ENCODE data around the gene EMID1. TPM values are rescaled to one million over a fixed set of nuclear protein-coding genes. Genes with fewer than 3 reads are reported as not detected.

The EMID1 gene
- total RNA-seq, 2 experiments from 2014 or later, result not detected

DNA sequence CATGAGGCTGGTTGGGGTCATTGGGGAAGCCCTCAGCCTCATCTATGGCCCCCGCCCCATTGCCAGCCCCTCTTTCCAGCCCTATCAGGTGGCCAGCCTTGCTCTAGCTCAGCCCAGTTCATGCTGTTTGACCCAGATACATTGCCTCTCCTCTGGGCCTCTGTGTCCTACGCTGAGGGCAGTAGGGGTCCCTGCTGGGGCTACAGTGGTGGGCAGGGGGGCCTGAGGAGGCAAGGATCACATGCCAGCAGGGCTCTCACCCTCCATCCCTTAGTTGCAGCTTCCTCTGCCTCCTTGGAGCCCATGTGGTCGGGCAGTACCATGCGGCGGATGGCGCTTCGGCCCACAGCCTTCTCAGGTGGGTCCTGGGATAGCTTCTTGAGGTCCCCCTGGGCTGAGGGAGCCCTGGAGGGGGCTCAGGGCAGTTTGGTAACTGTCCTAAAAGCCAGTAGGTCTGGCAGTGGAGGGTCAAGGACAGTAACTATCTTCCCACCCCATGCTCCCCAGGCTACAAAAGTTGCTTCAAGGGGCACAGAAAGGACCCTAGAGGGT, 19.2 kb downstream of the EMID1 start:
- DNase-seq (ENCODE audit: low spot score), result no peak
- no peak overlapping the region for H3K27ac ChIP-seq (ENCODE audit: low read depth, low read length, poor library complexity, severe bottlenecking)
- H3K4me2 ChIP-seq (ENCODE audit: low read length), result no peak overlapping the region
- H3K79me2 ChIP-seq (ENCODE audit: insufficient read depth, low read depth, low read length), result no peaks in the 10 kb centered on the region
- H3K36me3 ChIP-seq (ENCODE audit: insufficient read depth, low read length), result no peaks in the 10 kb centered on the region
- BruUV-seq (replicated peaks), result no TSS peak
- H3K9me2 ChIP-seq (ENCODE audit: insufficient read depth, low read length), result no peaks in the 10 kb centered on the region
- intact Hi-C loops (cut with micrococcal nuclease; ENCODE audit: unreplicated experiment), result no loop called here
- H3K4me1 ChIP-seq (ENCODE audit: insufficient read depth, low read length, poor library complexity, severe bottlenecking), result no peaks in the 10 kb centered on the region
- no peak overlapping the region for H2AFZ ChIP-seq (ENCODE audit: low read length)
- ChIA-PET POLR2A (no interaction called here), CTCF (ENCODE audit: unreplicated experiment) (no interaction called here)
- no peak overlapping the region for H3K4me3 ChIP-seq (ENCODE audit: low read depth, low read length, poor library complexity, severe bottlenecking)
- TF ChIP-seq, protein P1, sequence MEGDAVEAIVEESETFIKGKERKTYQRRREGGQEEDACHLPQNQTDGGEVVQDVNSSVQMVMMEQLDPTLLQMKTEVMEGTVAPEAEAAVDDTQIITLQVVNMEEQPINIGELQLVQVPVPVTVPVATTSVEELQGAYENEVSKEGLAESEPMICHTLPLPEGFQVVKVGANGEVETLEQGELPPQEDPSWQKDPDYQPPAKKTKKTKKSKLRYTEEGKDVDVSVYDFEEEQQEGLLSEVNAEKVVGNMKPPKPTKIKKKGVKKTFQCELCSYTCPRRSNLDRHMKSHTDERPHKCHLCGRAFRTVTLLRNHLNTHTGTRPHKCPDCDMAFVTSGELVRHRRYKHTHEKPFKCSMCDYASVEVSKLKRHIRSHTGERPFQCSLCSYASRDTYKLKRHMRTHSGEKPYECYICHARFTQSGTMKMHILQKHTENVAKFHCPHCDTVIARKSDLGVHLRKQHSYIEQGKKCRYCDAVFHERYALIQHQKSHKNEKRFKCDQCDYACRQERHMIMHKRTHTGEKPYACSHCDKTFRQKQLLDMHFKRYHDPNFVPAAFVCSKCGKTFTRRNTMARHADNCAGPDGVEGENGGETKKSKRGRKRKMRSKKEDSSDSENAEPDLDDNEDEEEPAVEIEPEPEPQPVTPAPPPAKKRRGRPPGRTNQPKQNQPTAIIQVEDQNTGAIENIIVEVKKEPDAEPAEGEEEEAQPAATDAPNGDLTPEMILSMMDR (conservative IDR thresholded peaks at IDR 0.05; ENCODE audit: low read length), result no peak
- no peak for TF ChIP-seq EZH2phosphoT487 (IDR thresholded peaks at IDR 0.05; ENCODE audit: borderline replicate concordance, low read depth, low read length)
- H3K9me3 ChIP-seq (ENCODE audit: low read length), result no peaks in the 10 kb centered on the region
- H4K20me1 ChIP-seq (ENCODE audit: insufficient read depth, low read length), result no peaks in the 10 kb centered on the region

DNA sequence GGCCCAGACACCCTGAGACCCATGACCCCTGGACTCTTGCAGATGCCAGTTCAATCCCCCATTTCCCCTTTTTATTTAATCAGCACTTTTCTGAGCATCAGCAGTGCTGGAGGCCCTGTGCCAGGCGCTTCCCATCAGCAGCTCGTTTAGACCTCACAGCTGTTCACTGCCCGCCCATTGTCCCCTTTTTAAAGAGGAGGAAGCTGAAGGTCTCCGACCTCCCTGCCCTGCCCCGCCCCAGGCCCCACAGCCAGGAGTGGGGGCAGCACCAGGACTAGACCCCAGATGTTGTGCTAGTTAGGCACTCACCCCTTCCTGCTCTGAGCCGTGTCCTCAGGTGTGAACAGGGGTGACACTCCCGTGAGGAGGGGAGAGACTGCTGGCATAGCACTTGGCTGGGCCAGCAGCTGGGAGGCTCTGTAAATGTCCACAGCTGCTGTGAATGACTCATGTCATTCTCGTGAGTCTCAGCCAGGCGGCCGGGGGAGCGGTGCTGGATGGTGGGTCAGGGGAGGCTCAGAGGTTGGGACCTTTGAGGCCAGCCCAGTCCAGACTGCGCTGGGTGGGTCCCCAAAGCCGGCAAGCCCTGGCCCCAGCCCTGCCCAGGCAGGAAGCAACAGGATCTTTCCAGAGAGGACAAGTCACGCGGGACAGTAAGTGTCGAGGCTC, 19.9 kb downstream of the EMID1 start:
- Histone ChIP-seq H3K4me3 (ENCODE audit: low read depth, low read length, poor library complexity, severe bottlenecking) (no peak overlapping the region), H3K36me3 (ENCODE audit: insufficient read depth, low read length) (no peaks in the 10 kb centered on the region), H3K4me2 (ENCODE audit: low read length) (no peak overlapping the region), H2AFZ (ENCODE audit: low read length) (no peak overlapping the region), H4K20me1 (ENCODE audit: insufficient read depth, low read length) (no peaks in the 10 kb centered on the region), H3K79me2 (ENCODE audit: insufficient read depth, low read depth, low read length) (no peaks in the 10 kb centered on the region), H3K27ac (ENCODE audit: low read depth, low read length, poor library complexity, severe bottlenecking) (no peak overlapping the region), H3K9me3 (ENCODE audit: low read length) (no peaks in the 10 kb centered on the region), H3K4me1 (ENCODE audit: insufficient read depth, low read length, poor library complexity, severe bottlenecking) (no peaks in the 10 kb centered on the region), H3K9me2 (ENCODE audit: insufficient read depth, low read length) (no peaks in the 10 kb centered on the region)
- no TSS peak for BruUV-seq (replicated peaks)
- ChIA-PET POLR2A (no interaction called here), CTCF (ENCODE audit: unreplicated experiment) (no interaction called here)
- intact Hi-C loops (cut with micrococcal nuclease; ENCODE audit: unreplicated experiment), result no loop called here
- no peak for DNase-seq (ENCODE audit: low spot score)
- TF ChIP-seq EZH2phosphoT487 (IDR thresholded peaks at IDR 0.05; ENCODE audit: borderline replicate concordance, low read depth, low read length), result no peak
- TF ChIP-seq, protein P1 (conservative IDR thresholded peaks at IDR 0.05; ENCODE audit: low read length), result no peak

DNA sequence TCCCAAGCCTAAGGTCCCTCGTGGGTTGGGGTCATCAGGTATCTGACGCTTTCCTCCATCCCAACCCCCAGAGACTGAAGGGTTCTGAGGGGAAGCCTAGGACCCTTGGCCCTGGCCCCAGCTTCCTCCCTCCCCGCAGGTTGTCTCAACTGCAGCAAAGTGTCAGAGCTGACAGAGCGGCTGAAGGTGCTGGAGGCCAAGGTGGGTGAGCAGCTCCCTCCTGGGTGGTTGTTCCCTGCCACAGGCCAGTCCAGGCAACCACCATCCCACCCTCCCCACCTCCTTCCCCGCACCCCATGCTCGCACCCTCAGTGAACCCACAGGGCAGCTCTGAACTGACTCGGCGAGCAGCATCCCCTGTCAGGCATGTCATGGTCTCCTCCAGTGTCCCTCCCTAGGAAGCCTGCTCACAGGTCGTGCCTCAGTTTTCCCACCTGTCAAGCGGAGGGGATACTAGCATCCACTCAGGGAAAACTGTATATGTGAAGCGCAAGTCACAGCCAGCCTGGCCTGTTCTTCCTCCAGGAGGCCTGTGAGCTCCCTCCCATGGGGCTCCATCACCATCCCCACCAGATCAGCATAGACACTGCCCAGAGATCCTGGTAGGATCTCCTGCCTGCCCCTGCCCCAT, 20.8 kb downstream of the EMID1 start:
- POLR2A ChIA-PET, result interaction anchor here (1.0 kb wide), 1 partner anchor 44 kb away, joined by 6 read pairs; no protein-coding TSS in a partner anchor
- Histone ChIP-seq H2AFZ (ENCODE audit: low read length) (no peak overlapping the region), H3K9me3 (ENCODE audit: low read length) (no peaks in the 10 kb centered on the region), H3K79me2 (ENCODE audit: insufficient read depth, low read depth, low read length) (no peaks in the 10 kb centered on the region), H3K4me2 (ENCODE audit: low read length) (no peak overlapping the region), H3K4me3 (ENCODE audit: low read depth, low read length, poor library complexity, severe bottlenecking) (no peak overlapping the region), H4K20me1 (ENCODE audit: insufficient read depth, low read length) (no peaks in the 10 kb centered on the region), H3K36me3 (ENCODE audit: insufficient read depth, low read length) (no peaks in the 10 kb centered on the region), H3K9me2 (ENCODE audit: insufficient read depth, low read length) (no peaks in the 10 kb centered on the region), H3K4me1 (ENCODE audit: insufficient read depth, low read length, poor library complexity, severe bottlenecking) (no peaks in the 10 kb centered on the region), H3K27ac (ENCODE audit: low read depth, low read length, poor library complexity, severe bottlenecking) (no peak overlapping the region)
- intact Hi-C loops (cut with micrococcal nuclease; ENCODE audit: unreplicated experiment), result no loop called here
- no peak for DNase-seq (ENCODE audit: low spot score)
- BruUV-seq (replicated peaks), result no TSS peak
- TF ChIP-seq, protein P1 (conservative IDR thresholded peaks at IDR 0.05; ENCODE audit: low read length), result no peak
- TF ChIP-seq EZH2phosphoT487 (IDR thresholded peaks at IDR 0.05; ENCODE audit: borderline replicate concordance, low read depth, low read length), result no peak
- CTCF ChIA-PET (ENCODE audit: unreplicated experiment), result no interaction called here
